ENCODE data around the gene POLDIP2. TPM values are rescaled to one million over a fixed set of nuclear protein-coding genes. Genes with fewer than 3 reads are reported as not detected.

The POLDIP2 gene
- total RNA-seq, 3 donors from 2014 or later (not counting 1 experiment from before 2014, with no cell fraction given) = 30.8 to 37.0 (median 33.7) TPM

DNA sequence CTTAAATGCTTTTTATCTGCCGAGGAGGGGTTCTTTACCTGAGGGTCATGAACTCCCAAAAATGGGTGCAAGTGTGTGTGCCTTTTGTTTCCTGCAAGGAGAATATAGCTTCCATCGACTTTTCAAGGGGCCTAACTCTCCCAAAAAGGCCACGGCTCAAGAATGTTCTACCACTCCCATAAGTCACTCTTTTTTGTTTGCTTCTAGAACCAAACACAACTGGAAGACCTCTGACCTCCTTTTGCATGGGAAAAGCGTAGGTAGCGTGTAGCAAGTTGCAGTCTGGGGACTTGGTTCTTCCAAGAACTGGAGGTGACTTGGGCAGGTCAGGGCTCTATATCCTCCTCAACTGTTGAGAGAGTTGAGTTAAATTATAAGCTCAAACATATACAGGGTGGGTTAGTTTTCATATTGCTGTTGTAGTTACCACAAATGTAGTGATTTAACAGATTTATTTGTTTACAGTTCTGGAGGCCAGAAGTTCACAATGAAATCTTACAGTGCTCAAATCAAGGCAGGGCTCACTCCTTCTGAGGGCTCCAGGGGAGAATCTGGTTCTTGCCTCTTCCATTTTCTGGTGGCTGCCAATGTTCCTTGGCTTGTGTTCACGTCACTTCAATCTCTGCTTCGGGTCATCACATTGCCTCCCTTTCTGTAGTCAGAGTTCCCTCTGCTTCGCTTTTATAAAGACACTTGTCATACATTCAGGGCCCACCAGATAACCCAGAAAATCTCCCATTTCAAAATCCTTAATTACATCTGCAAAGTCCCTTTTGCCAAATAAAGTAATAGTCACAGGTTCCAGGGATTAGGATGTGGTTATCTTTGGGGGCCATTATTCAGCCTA lies 36.9 kb downstream of the POLDIP2 start:
- no peak for ATAC-seq
- no peak overlapping the region for H3K27ac ChIP-seq (ENCODE audit: low read length)
- H3K36me3 ChIP-seq (ENCODE audit: control insufficient read depth, insufficient read depth, low read length) = no peaks in the 10 kb centered on the region
- peak overlapping the region; percentile 89 for H3K4me3 Mint-ChIP-seq
- intact Hi-C loops (cut with micrococcal nuclease) = no loop called here
- H3K4me1 ChIP-seq (ENCODE audit: control insufficient read depth, insufficient read depth, low read length) = peaks cover 18% of the 10 kb centered on the region
- H3K9me3 ChIP-seq (ENCODE audit: control insufficient read depth, insufficient read depth, low read length) = no peaks in the 10 kb centered on the region
- no peaks in the 10 kb centered on the region for H3K27me3 Mint-ChIP-seq (ENCODE audit: low read depth in 2 of 2)
- no peak for TF ChIP-seq CTCF (IDR thresholded peaks at IDR 0.05)
- H3K4me1 Mint-ChIP-seq = peaks cover 25 to 28% of the 10 kb centered on the region in 2 donors
- peak overlapping the region; percentile 78 to 90 for H3K27ac Mint-ChIP-seq
- H3K27me3 ChIP-seq (ENCODE audit: control insufficient read depth, insufficient read depth, low read length) = no peaks in the 10 kb centered on the region
- no peak for DNase-seq
- H3K36me3 Mint-ChIP-seq = no peaks in the 10 kb centered on the region
- no peaks in the 10 kb centered on the region for H3K9me3 Mint-ChIP-seq
- 89% methylated on average over 8 of the region's 8 CpGs for WGBS (ENCODE audit: insufficient coverage)
- H3K4me3 ChIP-seq (ENCODE audit: low read length) = no peak overlapping the region

- Mint-ChIP-seq H3K4me3 (peak overlapping the region; percentile 89), H3K4me1 (peaks cover 25 to 28% of the 10 kb centered on the region in 2 donors), H3K36me3 (no peaks in the 10 kb centered on the region), H3K27ac (peak overlapping the region; percentile 78 to 90), H3K9me3 (no peaks in the 10 kb centered on the region), H3K27me3 (ENCODE audit: low read depth in 2 of 2) (no peaks in the 10 kb centered on the region)
- no peak for TF ChIP-seq CTCF (IDR thresholded peaks at IDR 0.05)
- Histone ChIP-seq H3K27ac (ENCODE audit: low read length) (peak overlapping the region; percentile 19), H3K4me1 (ENCODE audit: control insufficient read depth, insufficient read depth, low read length) (peaks cover 18% of the 10 kb centered on the region), H3K36me3 (ENCODE audit: control insufficient read depth, insufficient read depth, low read length) (no peaks in the 10 kb centered on the region), H3K27me3 (ENCODE audit: control insufficient read depth, insufficient read depth, low read length) (no peaks in the 10 kb centered on the region), H3K4me3 (ENCODE audit: low read length) (peak overlapping the region; percentile 77), H3K9me3 (ENCODE audit: control insufficient read depth, insufficient read depth, low read length) (no peaks in the 10 kb centered on the region)
- intact Hi-C loops (cut with micrococcal nuclease) = loop anchor here (1.0 kb wide), 2 partner anchors 16 to 38 kb away; partner anchors contain the start of genes IFT20, POLDIP2 and TNFAIP1
- ATAC-seq = no peak
- no peak for DNase-seq
- 7% methylated on average over 7 of the region's 7 CpGs for WGBS (ENCODE audit: insufficient coverage)
These were observed 37.8 kb downstream of the POLDIP2 start for GRCh38 chr17:28319598-28319935.

DNA sequence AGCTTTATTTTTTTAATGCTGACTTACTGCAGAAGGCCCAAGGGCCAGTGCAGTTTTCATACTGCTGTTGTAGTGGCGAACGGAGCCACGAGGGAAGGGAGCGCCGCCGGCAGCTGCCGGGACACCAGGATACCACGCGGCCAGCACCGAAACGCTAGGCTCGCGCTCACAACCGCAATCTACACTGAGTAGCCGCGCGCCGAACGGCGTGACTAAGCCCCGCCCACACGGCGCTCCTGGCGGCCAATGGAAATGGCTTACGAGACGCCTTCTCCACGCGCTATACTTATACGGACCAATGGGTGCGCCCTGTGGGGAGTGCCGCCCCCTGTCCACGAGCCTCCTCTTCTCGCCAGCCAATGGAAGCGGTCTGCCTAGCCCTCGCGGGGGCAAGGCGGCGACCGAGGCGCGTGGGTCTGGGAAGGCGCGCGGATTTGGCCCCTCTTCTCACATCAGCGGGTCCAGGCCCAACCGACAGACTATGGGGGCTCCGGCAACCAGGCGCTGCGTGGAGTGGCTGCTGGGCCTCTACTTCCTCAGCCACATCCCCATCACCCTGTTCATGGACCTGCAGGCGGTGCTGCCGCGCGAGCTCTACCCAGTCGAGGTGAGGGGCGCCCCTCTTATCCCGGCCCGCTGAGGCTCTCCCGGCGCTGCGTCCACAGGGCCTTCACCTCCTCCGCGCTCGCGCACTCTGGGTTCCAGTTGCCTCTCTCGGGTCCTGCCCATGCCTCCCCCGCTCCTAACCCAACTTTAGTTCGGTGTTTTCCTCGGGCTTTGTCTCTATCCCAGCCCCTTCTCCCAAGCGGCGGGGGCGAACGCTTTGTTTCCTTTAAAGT lies 38.3 kb downstream of the POLDIP2 start, which contains the start of gene TMEM97:
TMEM97 (plus strand) TSS at position 442 of the 839 bp plus-strand sequence; CDS start at position 482, 40 bp downstream.
- Histone ChIP-seq H3K4me1 (ENCODE audit: control insufficient read depth, insufficient read depth, low read length) (peaks cover 18% of the 10 kb centered on the region), H3K4me3 (ENCODE audit: low read length) (peak within 1 kb of the TSS; percentile 77), H3K36me3 (ENCODE audit: control insufficient read depth, insufficient read depth, low read length) (no peaks in the 10 kb centered on the region), H3K27me3 (ENCODE audit: control insufficient read depth, insufficient read depth, low read length) (no peaks in the 10 kb centered on the region), H3K9me3 (ENCODE audit: control insufficient read depth, insufficient read depth, low read length) (no peaks in the 10 kb centered on the region), H3K27ac (ENCODE audit: low read length) (peak within 1 kb of the TSS; percentile 19)
- under 1% methylated on average over 72 of the region's 72 CpGs for WGBS (ENCODE audit: insufficient coverage)
- ATAC-seq = peak; percentile 97 to 99 (median 98)
- Mint-ChIP-seq H3K9me3 (no peaks in the 10 kb centered on the region), H3K4me3 (peak within 1 kb of the TSS; percentile 89), H3K36me3 (no peaks in the 10 kb centered on the region), H3K4me1 (peaks cover 25 to 28% of the 10 kb centered on the region in 2 donors), H3K27me3 (ENCODE audit: low read depth in 2 of 2) (no peaks in the 10 kb centered on the region), H3K27ac (peak within 1 kb of the TSS; percentile 78 to 90)
- DNase-seq = peak; percentile 94 to 97
- intact Hi-C loops (cut with micrococcal nuclease) = loop anchor here (1.0 kb wide), 2 partner anchors 16 to 38 kb away; partner anchors contain the start of genes IFT20, POLDIP2 and TNFAIP1
- TF ChIP-seq CTCF (IDR thresholded peaks at IDR 0.05) = no peak

All from natural killer cell (primary cell).